HEK293T (cell line): ENCODE data around the gene ACTR3.

Experiments used
- ARNT ChIP-seq: fragments of 450-650 bp; IDR thresholded peaks from 2 replicates; pipeline ENCODE4 v1.6.1; 2017; ENCODE audit warnings: mild to moderate bottlenecking
- NFRKB ChIP-seq: fragments of 450-650 bp; IDR thresholded peaks from 2 replicates; pipeline ENCODE4 v1.6.1; 2016; ENCODE audit warnings: mild to moderate bottlenecking, moderate library complexity

GRCh38 chr2:113996671-113997594, 107.0 kb downstream of the ACTR3 start:
- TF ChIP-seq NFRKB (no peak), ARNT (no peak)
